Bronchial smooth muscle cell (primary cell): ENCODE results near the gene PRM1. TPM values are rescaled to one million over a fixed set of nuclear protein-coding genes. Genes with fewer than 3 reads are reported as not detected.

ENCODE experiments used
- total RNA-seq: library from RNA; depleted of rRNA; stranded (reverse); fragments of >200 nt; gene quantifications from 2 replicates; pipeline ENCODE4 v1.2.1, GENCODE V29; 2014

PRM1 gene
- total RNA-seq = not detected in 2 replicates

GRCh38 chr16:11280616-11281522, at the start of gene PRM1:
TSS of gene PRM1 (minus strand) at chr16:11281330. CDS start at chr16:11281238, 92 bp downstream.

GRCh38 chr16:11276143-11276895, 4.8 kb downstream of the PRM1 start, which contains the start of gene PRM2:
TSS of gene PRM2 (minus strand) at chr16:11276480. CDS start at chr16:11276370, 110 bp downstream.

GRCh38 chr16:11272921-11273720, 8.0 kb downstream of the PRM1 start, which contains the start of gene PRM3:
TSS of gene PRM3 (minus strand) at chr16:11273629. CDS start at chr16:11273595, 34 bp downstream.

GRCh38 chr16:11268921-11269375, 12.2 kb downstream of the PRM1 start, which contains the start of gene TNP2:
TSS of gene TNP2 (minus strand) at chr16:11269325. CDS start at chr16:11269262, 63 bp downstream.

GRCh38 chr16:11255737-11256660, 25.1 kb downstream of the PRM1 start, which contains the start of gene SOCS1:
TSS of gene SOCS1 (minus strand) at chr16:11256204. CDS start at chr16:11255478, 726 bp downstream.

Other genes with a start within 250 kb of the PRM1 start
- 6.0 and 9.8 TPM in 2 replicates for gene SOCS1, start 25.1 kb downstream of the PRM1 start, total RNA-seq
- gene TNP2, start 12.0 kb downstream of the PRM1 start, total RNA-seq = not detected in 2 replicates
- not detected in 2 replicates for gene PRM3, start 7.7 kb downstream of the PRM1 start, total RNA-seq
- not detected in 2 replicates for gene PRM2, start 4.8 kb downstream of the PRM1 start, total RNA-seq
- gene RMI2, start 64.1 kb upstream of the PRM1 start, total RNA-seq = 1.5 and 6.1 TPM in 2 replicates